ENCODE measurements around the gene ANKS3. TPM values are rescaled to one million over a fixed set of nuclear protein-coding genes. Genes with fewer than 3 reads are reported as not detected.

The ANKS3 gene
- total and polyA plus RNA-seq, 2 donors (not counting 3 experiments of a cell fraction or from before 2014, with no cell fraction given) = 13.9 to 24.0 TPM

DNA sequence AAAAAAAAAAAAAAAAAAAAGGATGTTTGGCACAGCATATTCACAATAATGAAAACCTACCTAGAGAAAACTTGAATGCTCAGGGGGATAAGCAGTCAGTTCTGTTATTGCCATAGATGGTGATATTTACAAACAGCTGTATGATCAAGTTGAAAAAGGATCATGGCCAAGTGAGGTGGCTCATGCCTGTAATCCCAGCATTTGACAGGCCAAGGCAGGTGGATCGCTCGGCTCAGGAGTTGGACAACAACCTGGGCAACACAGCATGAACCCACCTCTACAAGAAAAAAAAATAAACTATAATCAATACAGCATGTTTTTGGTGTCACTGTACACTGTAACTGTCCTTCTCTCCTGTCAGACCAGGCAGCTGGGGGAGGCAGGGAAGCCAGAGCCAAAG lies 19.1 kb downstream of the ANKS3 start:
- CTCF ChIA-PET = no interaction called here
- no peak overlapping the region for H3K4me3 ChIP-seq (replicated peaks in 1 of 3; ENCODE audit: insufficient read depth in 1 of 3, low read depth in 1 of 3, low read length in 3 of 3)
- FAIRE-seq = no peak

More for the DNA sequence above, 19.1 kb downstream of the ANKS3 start:
- Histone ChIP-seq H3K9me3 (replicated peaks; ENCODE audit: control insufficient read depth, insufficient read depth, low read length) (no peaks in the 10 kb centered on the region), H3K9ac (replicated peaks; ENCODE audit: extremely low read depth, insufficient read depth, low read length) (no peak overlapping the region), H2AFZ (ENCODE audit: low read depth, low read length) (no peak overlapping the region), H3K4me1 (ENCODE audit: control insufficient read depth, extremely low read depth, insufficient read depth, low read length) (no peaks in the 10 kb centered on the region), H3K79me2 (ENCODE audit: control insufficient read depth, insufficient read depth, low read length) (no peaks in the 10 kb centered on the region), H3K27me3 (ENCODE audit: control insufficient read depth in 2 of 2, insufficient read depth in 2 of 2, low read length in 2 of 2) (no peaks in the 10 kb centered on the region), H3K9me1 (replicated peaks; ENCODE audit: control insufficient read depth, extremely low read depth, insufficient read depth, low read length) (no peaks in the 10 kb centered on the region), H3K4me2 (ENCODE audit: insufficient read depth, low read length) (no peak overlapping the region), H3K27ac (ENCODE audit: insufficient read depth, low read depth, low read length) (no peak overlapping the region), H3K36me3 (ENCODE audit: control insufficient read depth in 2 of 2, extremely low read depth in 1 of 2, insufficient read depth in 2 of 2, low read length in 2 of 2) (peaks cover 2 to 4% of the 10 kb centered on the region in 2 experiments), H4K20me1 (replicated peaks; ENCODE audit: control insufficient read depth, extremely low read depth, insufficient read depth, low read length) (no peaks in the 10 kb centered on the region)
- dilution Hi-C loops (cut with MboI; ENCODE audit: extremely low pct_ligation_motif_present, low sequenced_read_pairs) = no loop called here
- no peak for DNase-seq (ENCODE audit: low read depth, low spot score)
- intact Hi-C loops (cut with micrococcal nuclease) = no loop called here
- POLR2A ChIA-PET = interaction anchor here (0.6 kb wide), 1 partner anchor 12 kb away, joined by 3 read pairs; no protein-coding TSS in a partner anchor
- TF ChIP-seq POLR2A (IDR thresholded peaks at IDR 0.05; ENCODE audit: low read depth, low read length) = no peak
- TF ChIP-seq, protein P1, sequence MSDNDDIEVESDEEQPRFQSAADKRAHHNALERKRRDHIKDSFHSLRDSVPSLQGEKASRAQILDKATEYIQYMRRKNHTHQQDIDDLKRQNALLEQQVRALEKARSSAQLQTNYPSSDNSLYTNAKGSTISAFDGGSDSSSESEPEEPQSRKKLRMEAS (IDR thresholded peaks at IDR 0.05; ENCODE audit: insufficient read depth, insufficient read length) = no peak
- TF ChIP-seq CTCF (IDR thresholded peaks at IDR 0.05; ENCODE audit: extremely low read depth in 1 of 2, insufficient read depth in 1 of 2, low read depth in 1 of 2, low read length in 2 of 2) = no peak
- TF ChIP-seq EZH2 (IDR thresholded peaks at IDR 0.05; ENCODE audit: borderline replicate concordance, low read depth, low read length, severe bottlenecking) = no peak
- no peak for TF ChIP-seq JUN (IDR thresholded peaks at IDR 0.05; ENCODE audit: borderline replicate concordance, insufficient read depth, insufficient read length, low read depth)
- no peak for TF ChIP-seq POLR2AphosphoS5 (IDR thresholded peaks at IDR 0.05; ENCODE audit: insufficient read depth, low read depth, low read length)
- no peak for TF ChIP-seq FOS (IDR thresholded peaks at IDR 0.05; ENCODE audit: borderline replicate concordance, insufficient read depth, low read length)
- no peak for TF ChIP-seq MYC (IDR thresholded peaks at IDR 0.05; ENCODE audit: low read depth, low read length)
- no peak for TF ChIP-seq GATA2 (IDR thresholded peaks at IDR 0.05; ENCODE audit: insufficient read depth, insufficient read length, low read depth, low read length)
- BruUV-seq (replicated peaks) = no TSS peak
